ENCODE measurements around the gene UBE2V1.

GRCh38 chr20:50085481-50086365 lies 27.2 kb downstream of the UBE2V1 start:
- TF ChIP-seq, protein P1, sequence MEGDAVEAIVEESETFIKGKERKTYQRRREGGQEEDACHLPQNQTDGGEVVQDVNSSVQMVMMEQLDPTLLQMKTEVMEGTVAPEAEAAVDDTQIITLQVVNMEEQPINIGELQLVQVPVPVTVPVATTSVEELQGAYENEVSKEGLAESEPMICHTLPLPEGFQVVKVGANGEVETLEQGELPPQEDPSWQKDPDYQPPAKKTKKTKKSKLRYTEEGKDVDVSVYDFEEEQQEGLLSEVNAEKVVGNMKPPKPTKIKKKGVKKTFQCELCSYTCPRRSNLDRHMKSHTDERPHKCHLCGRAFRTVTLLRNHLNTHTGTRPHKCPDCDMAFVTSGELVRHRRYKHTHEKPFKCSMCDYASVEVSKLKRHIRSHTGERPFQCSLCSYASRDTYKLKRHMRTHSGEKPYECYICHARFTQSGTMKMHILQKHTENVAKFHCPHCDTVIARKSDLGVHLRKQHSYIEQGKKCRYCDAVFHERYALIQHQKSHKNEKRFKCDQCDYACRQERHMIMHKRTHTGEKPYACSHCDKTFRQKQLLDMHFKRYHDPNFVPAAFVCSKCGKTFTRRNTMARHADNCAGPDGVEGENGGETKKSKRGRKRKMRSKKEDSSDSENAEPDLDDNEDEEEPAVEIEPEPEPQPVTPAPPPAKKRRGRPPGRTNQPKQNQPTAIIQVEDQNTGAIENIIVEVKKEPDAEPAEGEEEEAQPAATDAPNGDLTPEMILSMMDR (conservative IDR thresholded peaks at IDR 0.05; ENCODE audit: low read length): peak; percentile 97
- no peak for TF ChIP-seq EZH2phosphoT487 (IDR thresholded peaks at IDR 0.05; ENCODE audit: borderline replicate concordance, low read depth, low read length)
